ENCODE measurements around the gene ATXN2. TPM values are rescaled to one million over a fixed set of nuclear protein-coding genes. Genes with fewer than 3 reads are reported as not detected.

The ATXN2 gene, protein sequence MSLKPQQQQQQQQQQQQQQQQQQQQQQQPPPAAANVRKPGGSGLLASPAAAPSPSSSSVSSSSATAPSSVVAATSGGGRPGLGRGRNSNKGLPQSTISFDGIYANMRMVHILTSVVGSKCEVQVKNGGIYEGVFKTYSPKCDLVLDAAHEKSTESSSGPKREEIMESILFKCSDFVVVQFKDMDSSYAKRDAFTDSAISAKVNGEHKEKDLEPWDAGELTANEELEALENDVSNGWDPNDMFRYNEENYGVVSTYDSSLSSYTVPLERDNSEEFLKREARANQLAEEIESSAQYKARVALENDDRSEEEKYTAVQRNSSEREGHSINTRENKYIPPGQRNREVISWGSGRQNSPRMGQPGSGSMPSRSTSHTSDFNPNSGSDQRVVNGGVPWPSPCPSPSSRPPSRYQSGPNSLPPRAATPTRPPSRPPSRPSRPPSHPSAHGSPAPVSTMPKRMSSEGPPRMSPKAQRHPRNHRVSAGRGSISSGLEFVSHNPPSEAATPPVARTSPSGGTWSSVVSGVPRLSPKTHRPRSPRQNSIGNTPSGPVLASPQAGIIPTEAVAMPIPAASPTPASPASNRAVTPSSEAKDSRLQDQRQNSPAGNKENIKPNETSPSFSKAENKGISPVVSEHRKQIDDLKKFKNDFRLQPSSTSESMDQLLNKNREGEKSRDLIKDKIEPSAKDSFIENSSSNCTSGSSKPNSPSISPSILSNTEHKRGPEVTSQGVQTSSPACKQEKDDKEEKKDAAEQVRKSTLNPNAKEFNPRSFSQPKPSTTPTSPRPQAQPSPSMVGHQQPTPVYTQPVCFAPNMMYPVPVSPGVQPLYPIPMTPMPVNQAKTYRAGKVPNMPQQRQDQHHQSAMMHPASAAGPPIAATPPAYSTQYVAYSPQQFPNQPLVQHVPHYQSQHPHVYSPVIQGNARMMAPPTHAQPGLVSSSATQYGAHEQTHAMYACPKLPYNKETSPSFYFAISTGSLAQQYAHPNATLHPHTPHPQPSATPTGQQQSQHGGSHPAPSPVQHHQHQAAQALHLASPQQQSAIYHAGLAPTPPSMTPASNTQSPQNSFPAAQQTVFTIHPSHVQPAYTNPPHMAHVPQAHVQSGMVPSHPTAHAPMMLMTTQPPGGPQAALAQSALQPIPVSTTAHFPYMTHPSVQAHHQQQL
- 49.2 and 55.3 TPM in 2 replicates for total RNA-seq

DNA sequence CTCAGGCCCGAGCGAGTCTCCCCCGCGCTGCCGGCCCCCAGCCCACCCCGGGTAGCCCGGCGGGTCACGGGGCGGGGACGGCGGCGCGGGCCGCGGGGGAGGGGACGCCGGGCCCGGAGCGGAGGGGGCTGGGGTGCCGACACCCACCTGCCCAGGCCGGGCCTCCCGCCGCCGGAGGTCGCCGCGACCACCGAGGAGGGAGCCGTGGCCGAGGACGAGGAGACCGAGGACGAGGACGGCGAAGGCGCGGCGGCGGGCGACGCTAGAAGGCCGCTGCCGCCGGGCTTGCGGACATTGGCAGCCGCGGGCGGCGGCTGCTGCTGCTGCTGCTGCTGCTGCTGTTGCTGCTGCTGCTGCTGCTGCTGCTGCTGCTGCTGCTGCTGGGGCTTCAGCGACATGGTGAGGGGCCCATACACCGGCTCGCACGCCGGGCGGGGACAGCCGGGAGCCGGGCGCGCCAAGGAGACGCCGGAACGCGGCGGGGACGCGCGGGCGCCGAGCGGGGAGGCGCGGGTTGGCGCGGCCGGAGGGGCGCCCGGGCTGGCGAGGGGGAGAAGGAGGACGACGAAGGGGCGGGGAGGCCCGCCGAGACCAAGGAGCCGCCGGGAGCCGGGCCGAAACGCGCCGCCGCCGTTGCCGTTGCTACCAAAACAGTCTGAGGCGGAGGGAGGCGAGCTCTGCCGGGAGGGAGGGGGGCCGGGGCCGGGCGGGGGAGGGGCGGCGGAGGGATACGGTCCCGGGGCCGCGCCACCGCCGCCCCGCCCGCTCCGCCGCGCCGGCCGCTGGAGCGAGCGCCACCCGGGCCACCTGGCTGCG lies at the start of gene ATXN2:
ATXN2 (minus strand) TSS at position 679 of the 816 bp plus-strand sequence; CDS start at position 398, 281 bp downstream.

DNA sequence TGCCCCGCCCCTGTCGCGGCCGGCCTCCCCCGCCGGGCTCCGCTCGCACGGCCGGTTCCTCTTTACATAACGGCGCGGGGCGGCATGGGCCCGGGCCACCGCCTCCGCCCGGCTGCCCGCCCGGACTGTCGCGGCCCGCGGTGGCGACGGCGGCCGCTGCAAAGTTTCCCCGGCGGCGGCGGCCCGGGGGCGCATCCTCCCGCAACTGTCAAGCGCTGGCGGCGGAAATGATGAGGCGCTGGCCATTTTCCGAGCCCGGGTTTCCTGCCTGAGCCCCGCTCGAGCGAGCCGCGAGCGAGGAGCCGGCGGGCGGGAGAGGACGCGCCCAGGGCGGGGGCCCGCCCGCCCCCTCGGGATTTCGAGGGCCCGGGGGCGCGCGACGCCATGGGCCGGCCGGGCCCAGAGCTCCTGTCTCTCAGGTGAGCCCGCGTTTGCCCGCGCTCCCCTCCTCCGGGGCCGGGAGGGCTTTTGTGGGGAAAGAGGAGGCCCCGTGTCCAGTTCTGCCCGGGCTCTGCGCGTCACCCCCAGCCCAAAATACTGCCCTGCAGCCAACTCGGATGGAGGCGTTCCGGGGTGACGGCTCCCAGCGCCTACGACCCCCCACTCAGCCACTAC lies 193.1 kb downstream of the ATXN2 start, which contains the start of gene SH2B3:
SH2B3 (plus strand) TSS at position 65 of the 615 bp plus-strand sequence. CDS start 12,223 bp downstream, outside the sequence.

Small RNA genes lying within 50 kb of the gene (small RNA-seq; reads per million reads assigned to genes)
- not detected for gene RF00066 (ENCODE audit: low replicate concordance)

Other genes with a start within 250 kb of the ATXN2 start
- gene PHETA1, start 230.2 kb downstream of the ATXN2 start, total RNA-seq = 5.9 and 12.2 TPM in 2 replicates
- gene SH2B3, start 193.4 kb downstream of the ATXN2 start, total RNA-seq = 32.4 and 148 TPM in 2 replicates
- 22.0 and 32.0 TPM in 2 replicates for gene BRAP, start 86.6 kb upstream of the ATXN2 start, total RNA-seq
- 15.8 and 23.9 TPM in 2 replicates for gene ACAD10, start 86.7 kb upstream of the ATXN2 start, total RNA-seq
- 17.8 and 98.5 TPM in 2 replicates for gene ALDH2, start 167.6 kb upstream of the ATXN2 start, total RNA-seq
- gene MAPKAPK5, start 242.9 kb upstream of the ATXN2 start, total RNA-seq = 40.7 and 43.7 TPM in 2 replicates